ENCODE data around the gene ATAD5.

ATAD5 gene

GRCh38 chr17:30917050-30917449 lies 85.3 kb downstream of the ATAD5 start:
- POLR2A ChIA-PET: interaction anchor here (1.3 to 2.1 kb wide), 2 partner anchors 10 to 13 kb away, joined by 3 to 15 read pairs; partner anchors contain the start of gene TEFM
- TF ChIP-seq, protein P1, sequence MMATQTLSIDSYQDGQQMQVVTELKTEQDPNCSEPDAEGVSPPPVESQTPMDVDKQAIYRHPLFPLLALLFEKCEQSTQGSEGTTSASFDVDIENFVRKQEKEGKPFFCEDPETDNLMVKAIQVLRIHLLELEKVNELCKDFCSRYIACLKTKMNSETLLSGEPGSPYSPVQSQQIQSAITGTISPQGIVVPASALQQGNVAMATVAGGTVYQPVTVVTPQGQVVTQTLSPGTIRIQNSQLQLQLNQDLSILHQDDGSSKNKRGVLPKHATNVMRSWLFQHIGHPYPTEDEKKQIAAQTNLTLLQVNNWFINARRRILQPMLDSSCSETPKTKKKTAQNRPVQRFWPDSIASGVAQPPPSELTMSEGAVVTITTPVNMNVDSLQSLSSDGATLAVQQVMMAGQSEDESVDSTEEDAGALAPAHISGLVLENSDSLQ (IDR thresholded peaks at IDR 0.05): no peak
- TF ChIP-seq TARDBP (IDR thresholded peaks at IDR 0.05) (no peak), BHLHE40 (IDR thresholded peaks at IDR 0.05; ENCODE audit: borderline replicate concordance) (no peak), ARNT (IDR thresholded peaks at IDR 0.05) (no peak), LEF1 (IDR thresholded peaks at IDR 0.05; ENCODE audit: borderline replicate concordance) (no peak), L3MBTL2 (conservative IDR thresholded peaks at IDR 0.05) (no peak), FOXK2 (IDR thresholded peaks at IDR 0.05) (no peak), FOXA1 (IDR thresholded peaks at IDR 0.05) (no peak), NFRKB (IDR thresholded peaks at IDR 0.05) (no peak), FOXM1 (IDR thresholded peaks at IDR 0.05; ENCODE audit: borderline replicate concordance) (no peak)
- CTCF ChIA-PET: no interaction called here

GRCh38 chr17:30920282-30920681 lies 88.5 kb downstream of the ATAD5 start:
- POLR2A ChIA-PET: interaction anchor here (1.4 kb wide), 1 partner anchor 14 kb away, joined by 3 read pairs; the partner anchor contains the start of gene TEFM
- DNase-seq (ENCODE audit: extremely low spot score): no peak
- CTCF ChIA-PET: no interaction called here
- TF ChIP-seq SP1 (IDR thresholded peaks at IDR 0.05) (no peak), BHLHE40 (IDR thresholded peaks at IDR 0.05; ENCODE audit: borderline replicate concordance) (no peak), FOXA1 (IDR thresholded peaks at IDR 0.05) (no peak), FOXM1 (IDR thresholded peaks at IDR 0.05; ENCODE audit: borderline replicate concordance) (no peak), TARDBP (IDR thresholded peaks at IDR 0.05) (no peak), ZNF384 (IDR thresholded peaks at IDR 0.05) (no peak), LEF1 (IDR thresholded peaks at IDR 0.05; ENCODE audit: borderline replicate concordance) (no peak), NFRKB (IDR thresholded peaks at IDR 0.05) (no peak), L3MBTL2 (conservative IDR thresholded peaks at IDR 0.05) (no peak), FOXK2 (IDR thresholded peaks at IDR 0.05) (no peak), ARNT (IDR thresholded peaks at IDR 0.05) (no peak)
- TF ChIP-seq, protein P1 (IDR thresholded peaks at IDR 0.05): no peak

More at GRCh38 chr17:30917050-30917449, 85.3 kb downstream of the ATAD5 start:
- DNase-seq (ENCODE audit: extremely low spot score): no peak

DNA sequence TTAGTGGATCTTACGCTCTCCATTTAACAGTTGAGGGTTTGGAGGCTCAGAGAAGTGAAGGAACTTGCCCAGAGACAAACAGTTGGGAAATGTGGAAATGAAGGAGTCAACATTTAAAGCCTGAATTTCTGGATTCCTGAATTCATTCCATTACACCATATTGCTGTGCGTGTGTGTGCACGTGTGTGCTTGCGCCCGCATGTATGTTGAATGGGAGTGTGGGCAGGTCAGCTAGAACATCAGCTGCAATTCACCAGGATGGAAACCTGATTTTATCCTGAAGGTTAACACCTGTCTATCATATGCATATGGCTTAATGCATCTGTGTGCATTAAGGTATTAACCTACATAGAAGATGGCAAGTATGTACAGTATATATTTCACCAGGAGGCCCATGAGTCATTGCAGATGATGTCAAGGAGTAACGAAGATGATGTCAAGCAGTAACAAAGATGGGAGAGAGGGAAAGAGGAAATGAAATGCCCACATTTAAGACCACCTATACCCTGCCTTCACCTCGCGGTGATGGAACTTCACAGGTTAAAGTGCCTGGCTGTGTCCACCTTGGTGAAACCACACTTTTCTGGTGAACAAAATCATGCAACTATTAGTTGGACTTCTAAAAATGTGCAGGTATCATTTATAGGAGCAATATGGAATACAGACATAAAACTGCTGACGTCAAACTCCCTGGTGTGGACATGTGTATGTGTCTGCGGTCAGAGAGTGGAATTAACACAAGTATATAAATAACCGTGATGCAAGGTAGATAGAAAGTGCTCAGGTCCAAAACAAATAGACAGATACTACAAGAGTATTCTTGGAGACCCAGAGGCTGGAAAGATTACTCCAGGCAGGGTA lies 89.1 kb downstream of the ATAD5 start:
- no peak for TF ChIP-seq ZNF384 (IDR thresholded peaks at IDR 0.05)
- TF ChIP-seq ARNT (IDR thresholded peaks at IDR 0.05): no peak
- DNase-seq (ENCODE audit: extremely low spot score): no peak
- POLR2A ChIA-PET: interaction anchor here (1.0 to 2.8 kb wide), 3 partner anchors 10 to 15 kb away, joined by 3 to 15 read pairs (median 3); partner anchors contain the start of gene TEFM
- CTCF ChIA-PET: no interaction called here

DNA sequence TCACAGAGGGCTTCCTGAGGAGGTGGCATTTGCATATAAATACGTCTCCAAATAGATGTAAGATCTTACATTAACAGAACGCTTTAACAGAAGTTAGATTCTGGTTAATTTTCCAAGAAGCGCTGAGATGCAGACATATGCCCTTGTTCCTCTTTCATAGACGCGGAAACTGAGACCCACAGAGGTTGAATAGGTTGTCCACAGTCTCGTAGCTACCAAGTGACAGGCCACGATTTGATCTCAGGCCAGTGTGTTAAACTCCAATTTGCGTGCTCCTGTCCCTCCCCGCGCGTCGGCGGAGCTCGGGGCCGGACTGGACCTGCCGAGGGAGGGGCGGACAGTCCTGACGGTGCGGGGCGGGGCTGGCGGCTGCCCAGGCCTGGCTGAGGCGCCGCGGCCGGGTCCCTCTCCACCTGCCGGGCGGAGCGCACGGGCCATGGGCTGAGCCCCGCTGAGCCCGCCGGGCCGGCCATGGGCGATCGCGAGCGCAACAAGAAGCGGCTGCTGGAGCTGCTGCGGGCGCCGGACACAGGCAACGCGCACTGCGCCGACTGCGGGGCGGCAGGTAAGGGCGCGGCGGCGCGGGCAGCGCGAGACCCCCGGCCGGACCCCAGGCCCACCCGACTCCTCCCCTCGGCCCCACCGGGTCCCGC lies 89.9 kb downstream of the ATAD5 start, which contains the start of gene ADAP2:
Gene ADAP2 (plus strand): TSS at position 402 of the 653 bp plus-strand sequence. CDS start 70 bp downstream, at position 472.
- POLR2A ChIA-PET: interaction anchor here (1.0 to 2.8 kb wide), 2 partner anchors 10 to 15 kb away, joined by 3 to 15 read pairs; partner anchors contain the start of gene TEFM
- DNase-seq (ENCODE audit: extremely low spot score): peak; percentile 46

DNA sequence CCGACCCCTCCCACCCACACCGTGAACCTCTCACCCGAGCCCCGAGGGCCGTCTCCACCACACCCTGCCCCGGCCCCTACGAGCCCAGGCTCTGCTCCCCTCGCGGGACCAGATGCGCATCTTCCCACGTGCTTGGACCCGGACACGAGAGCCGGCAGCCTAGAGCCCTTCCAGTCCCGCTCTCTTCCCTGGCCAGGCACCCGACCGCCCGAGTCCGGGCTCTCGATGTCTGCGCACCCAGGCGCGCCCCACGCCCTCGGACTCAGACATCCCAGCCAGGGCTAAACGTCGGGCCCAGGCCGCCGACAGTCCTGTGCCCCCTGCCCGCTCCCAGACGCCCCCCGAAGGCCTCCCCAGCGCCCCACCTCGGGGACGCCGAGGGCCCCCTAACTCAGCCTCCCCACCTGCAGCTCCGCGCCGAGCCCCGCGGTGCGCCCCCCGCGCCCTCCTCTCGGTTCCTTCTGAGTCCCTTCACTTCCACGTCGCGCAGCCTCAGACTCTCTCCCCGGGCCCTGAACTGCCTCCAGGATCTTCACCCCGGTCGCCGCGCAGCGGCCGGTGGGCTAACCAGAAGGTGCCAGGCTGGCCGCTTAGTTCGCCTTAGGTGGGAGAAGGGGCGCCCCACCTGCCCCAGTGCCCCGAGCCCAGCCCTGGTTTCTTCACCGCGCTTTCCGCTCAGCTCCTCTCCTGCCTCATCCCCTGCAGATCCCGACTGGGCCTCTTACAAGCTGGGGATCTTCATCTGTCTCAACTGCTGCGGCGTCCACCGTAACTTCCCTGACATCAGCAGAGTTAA lies 90.7 kb downstream of the ATAD5 start:
- TF ChIP-seq ZNF384 (IDR thresholded peaks at IDR 0.05) (no peak), LEF1 (IDR thresholded peaks at IDR 0.05; ENCODE audit: borderline replicate concordance) (no peak), SP1 (IDR thresholded peaks at IDR 0.05) (no peak), L3MBTL2 (conservative IDR thresholded peaks at IDR 0.05) (peak; percentile 51), FOXM1 (IDR thresholded peaks at IDR 0.05; ENCODE audit: borderline replicate concordance) (no peak), TARDBP (IDR thresholded peaks at IDR 0.05) (no peak)
- no peak for DNase-seq (ENCODE audit: extremely low spot score)

More for the DNA sequence above, 89.9 kb downstream of the ATAD5 start, which contains the start of gene ADAP2:
- TF ChIP-seq NFRKB (IDR thresholded peaks at IDR 0.05) (no peak), SP1 (IDR thresholded peaks at IDR 0.05) (no peak), L3MBTL2 (conservative IDR thresholded peaks at IDR 0.05) (no peak), LEF1 (IDR thresholded peaks at IDR 0.05; ENCODE audit: borderline replicate concordance) (no peak), BHLHE40 (IDR thresholded peaks at IDR 0.05; ENCODE audit: borderline replicate concordance) (no peak)
- CTCF ChIA-PET: no interaction called here

DNA sequence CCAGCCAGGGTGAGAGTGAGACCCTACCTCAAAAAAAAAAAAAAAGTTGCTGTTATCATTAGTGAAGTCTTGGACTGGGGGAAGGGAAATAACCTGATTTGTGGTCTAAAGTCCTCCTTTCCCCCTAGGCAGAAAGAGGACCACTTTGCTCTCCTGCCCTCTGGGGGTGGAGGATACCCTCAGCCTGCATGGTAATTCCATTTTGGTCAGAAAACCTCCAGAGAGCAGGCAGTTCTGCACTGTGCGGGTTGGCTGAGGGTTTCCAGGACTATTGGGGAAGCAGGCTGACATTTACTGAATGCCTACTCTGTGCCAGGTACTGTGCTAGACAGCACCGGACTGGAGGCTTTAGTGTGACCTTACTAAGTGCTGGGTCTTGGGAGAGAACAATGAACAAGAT lies 92.6 kb downstream of the ATAD5 start:
- ChIA-PET CTCF (no interaction called here), POLR2A (interaction anchor here (1.1 to 1.7 kb wide), 2 partner anchors 18 to 46 kb away, joined by 4 to 6 read pairs; partner anchors contain the start of genes RNF135 and TEFM)
- no peak for DNase-seq (ENCODE audit: extremely low spot score)
- TF ChIP-seq ZNF384 (IDR thresholded peaks at IDR 0.05): no peak
- TF ChIP-seq FOXM1 (IDR thresholded peaks at IDR 0.05; ENCODE audit: borderline replicate concordance): no peak
- TF ChIP-seq HDGF (IDR thresholded peaks at IDR 0.05; ENCODE audit: borderline replicate concordance): no peak
- TF ChIP-seq LEF1 (IDR thresholded peaks at IDR 0.05; ENCODE audit: borderline replicate concordance): no peak
- TF ChIP-seq, protein P1 (IDR thresholded peaks at IDR 0.05): no peak
- TF ChIP-seq ELF4 (IDR thresholded peaks at IDR 0.05): no peak
- TF ChIP-seq CTBP1 (IDR thresholded peaks at IDR 0.05; ENCODE audit: borderline replicate concordance): no peak
- no peak for TF ChIP-seq FOXK2 (IDR thresholded peaks at IDR 0.05)
- no peak for TF ChIP-seq SP1 (IDR thresholded peaks at IDR 0.05)
- TF ChIP-seq FOXA1 (IDR thresholded peaks at IDR 0.05): no peak
- no peak for TF ChIP-seq TARDBP (IDR thresholded peaks at IDR 0.05)

More for the DNA sequence above, 90.7 kb downstream of the ATAD5 start:
- CTCF ChIA-PET: interaction anchor here (0.6 to 1.2 kb wide), 2 partner anchors 9 to 27 kb away, joined by 3 to 4 read pairs; no protein-coding TSS in a partner anchor
- POLR2A ChIA-PET: interaction anchor here (1.0 to 2.8 kb wide), 2 partner anchors 11 to 16 kb away, joined by 3 to 15 read pairs; partner anchors contain the start of gene TEFM
